Measurements from ENCODE around the gene TMEM255B. TPM values are rescaled to one million over a fixed set of nuclear protein-coding genes. Genes with fewer than 3 reads are reported as not detected.

The TMEM255B gene
- total and polyA plus RNA-seq, 9 of the 15 experiments (the other 6 are each of a cell fraction or from before 2014, with no cell fraction given) = 0.01 to 0.75 (median 0.23) TPM

GRCh38 chr13:113784645-113785024 is 25.6 kb downstream of the TMEM255B start:
- in situ Hi-C loops (cut with MboI) = no loop called here
- Histone ChIP-seq H3K27me3 (ENCODE audit: control insufficient read depth in 2 of 2, insufficient read depth in 2 of 2, low read length in 2 of 2) (peaks cover 9 to 50% of the 10 kb centered on the region in 2 experiments; a peak in 4 of 5 replicates), H3K4me1 (replicated peaks in 1 of 2; ENCODE audit: control insufficient read depth in 2 of 2, insufficient read depth in 2 of 2, low read length in 2 of 2) (peaks cover 0 to 6% of the 10 kb centered on the region in 2 experiments; a peak in 1 of 5 replicates), H3K79me2 (ENCODE audit: control insufficient read depth, insufficient read depth, low read length) (no peaks in the 10 kb centered on the region), H4K20me1 (replicated peaks; ENCODE audit: control insufficient read depth, insufficient read depth, low read length) (no peaks in the 10 kb centered on the region), H2AFZ (ENCODE audit: low read depth, low read length) (no peak overlapping the region), H3K36me3 (ENCODE audit: control insufficient read depth, insufficient read depth, low read length) (no peaks in the 10 kb centered on the region), H3K9me3 (replicated peaks; ENCODE audit: control insufficient read depth, insufficient read depth, low read depth, low read length) (no peaks in the 10 kb centered on the region), H3K9me1 (ENCODE audit: control insufficient read depth, insufficient read depth, low read length) (no peaks in the 10 kb centered on the region), H3K4me3 (no peak overlapping the region), H3K4me2 (ENCODE audit: insufficient read depth, low read length) (no peak overlapping the region), H3K27ac (ENCODE audit: extremely low read depth, low read depth, low read length) (no peak overlapping the region), H3K9ac (ENCODE audit: insufficient read depth in 1 of 2, low read depth in 2 of 2, low read length in 2 of 2) (no peak overlapping the region)
- DNase-seq (ENCODE audit: extremely low read depth in 1 of 4, low spot score in 3 of 4) (no peak), FAIRE-seq (no peak), ATAC-seq (no peak)
- BruUV-seq (replicated peaks) = no TSS peak
- ChIA-PET CTCF (ENCODE audit: low intra/inter-chr PET ratio) (no interaction called here), POLR2A (no interaction called here)
- intact Hi-C loops (cut with micrococcal nuclease) = no loop called here
- 2% methylated on average over 5 of the region's 5 CpGs for WGBS (ENCODE audit: insufficient coverage, low coverage, missing lambda C conversion rate)
- TF ChIP-seq ZNF12 (CRISPR knock-in tag; IDR thresholded peaks at IDR 0.05) (no peak), ZFP91 (CRISPR knock-in tag; IDR thresholded peaks at IDR 0.05) (no peak), ZC3H8 (IDR thresholded peaks at IDR 0.05) (no peak), TCF7L2 (IDR thresholded peaks at IDR 0.05; ENCODE audit: low read depth, low read length) (no peak), LARP7 (IDR thresholded peaks at IDR 0.05) (no peak), REST (IDR thresholded peaks at IDR 0.05; ENCODE audit: borderline replicate concordance) (no peak), REST (CRISPR knock-in tag; IDR thresholded peaks at IDR 0.05; ENCODE audit: low read depth) (no peak), SAFB (IDR thresholded peaks at IDR 0.05; ENCODE audit: borderline replicate concordance, low read depth, low read length) (no peak), CHCHD3 (CRISPR knock-in tag; IDR thresholded peaks at IDR 0.05) (no peak), TCF3 (CRISPR knock-in tag; IDR thresholded peaks at IDR 0.05) (no peak), FOXJ3 (CRISPR knock-in tag; IDR thresholded peaks at IDR 0.05) (no peak), TRIM25 (IDR thresholded peaks at IDR 0.05; ENCODE audit: borderline replicate concordance) (no peak)
